HCT116 (cell line): Measurements from ENCODE around the gene SNN.

Experiments
- MAX ChIP-seq: IDR thresholded peaks from 2 replicates; pipeline ENCODE4 v1.6.1; 2012
- POLR2A ChIP-seq: IDR thresholded peaks from 2 replicates; pipeline ENCODE4 v1.7.0; 2011; ENCODE audit warnings: borderline replicate concordance; ENCODE audit not compliant: insufficient read depth, insufficient read length; ENCODE audit errors: extremely low read depth
- POLR2AphosphoS5 ChIP-seq: IDR thresholded peaks from 2 replicates; pipeline ENCODE4 v1.6.1; 2011; ENCODE audit warnings: mild to moderate bottlenecking, low read depth, low read length, moderate library complexity
- SP1 ChIP-seq: IDR thresholded peaks from 2 replicates; pipeline ENCODE4 v1.6.1; 2012; ENCODE audit warnings: low read depth
- YY1 ChIP-seq: IDR thresholded peaks from 2 replicates; pipeline ENCODE4 v1.6.1; 2011; ENCODE audit warnings: low read length, low read depth, moderate library complexity, mild to moderate bottlenecking; ENCODE audit not compliant: insufficient replicate concordance; ENCODE audit errors: extremely low read depth
- TF ChIP-seq, protein P1 (sequence below), 3 experiments: fragments of 200-600 bp in 1 of 3; sonication (generic) in 1 of 3; IDR thresholded peaks in 2 of 3; conservative IDR thresholded peaks in 1 of 3; 2 replicates each; pipeline ENCODE4 v1.5.1; 2012 to 2017; ENCODE audit warnings: low read depth in 2 of 3, low read length in 2 of 3, antibody characterized with exemption in 1 of 3, borderline replicate concordance in 1 of 3, control low read depth in 1 of 3, mild to moderate bottlenecking in 1 of 3, mixed read lengths in 1 of 3, mixed run types in 1 of 3, moderate library complexity in 1 of 3; ENCODE audit not compliant: insufficient read depth in 1 of 3

- TF ChIP-seq YY1: no peak
- TF ChIP-seq, protein P1, sequence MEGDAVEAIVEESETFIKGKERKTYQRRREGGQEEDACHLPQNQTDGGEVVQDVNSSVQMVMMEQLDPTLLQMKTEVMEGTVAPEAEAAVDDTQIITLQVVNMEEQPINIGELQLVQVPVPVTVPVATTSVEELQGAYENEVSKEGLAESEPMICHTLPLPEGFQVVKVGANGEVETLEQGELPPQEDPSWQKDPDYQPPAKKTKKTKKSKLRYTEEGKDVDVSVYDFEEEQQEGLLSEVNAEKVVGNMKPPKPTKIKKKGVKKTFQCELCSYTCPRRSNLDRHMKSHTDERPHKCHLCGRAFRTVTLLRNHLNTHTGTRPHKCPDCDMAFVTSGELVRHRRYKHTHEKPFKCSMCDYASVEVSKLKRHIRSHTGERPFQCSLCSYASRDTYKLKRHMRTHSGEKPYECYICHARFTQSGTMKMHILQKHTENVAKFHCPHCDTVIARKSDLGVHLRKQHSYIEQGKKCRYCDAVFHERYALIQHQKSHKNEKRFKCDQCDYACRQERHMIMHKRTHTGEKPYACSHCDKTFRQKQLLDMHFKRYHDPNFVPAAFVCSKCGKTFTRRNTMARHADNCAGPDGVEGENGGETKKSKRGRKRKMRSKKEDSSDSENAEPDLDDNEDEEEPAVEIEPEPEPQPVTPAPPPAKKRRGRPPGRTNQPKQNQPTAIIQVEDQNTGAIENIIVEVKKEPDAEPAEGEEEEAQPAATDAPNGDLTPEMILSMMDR (IDR thresholded peaks at IDR 0.05 in 2 of 3, conservative IDR thresholded peaks at IDR 0.05 in 1 of 3; ENCODE audit: borderline replicate concordance in 1 of 3, insufficient read depth in 1 of 3, low read depth in 2 of 3, low read length in 2 of 3): no peak
- TF ChIP-seq POLR2AphosphoS5: no peak
- no peak for TF ChIP-seq MAX
- no peak for TF ChIP-seq POLR2A
- TF ChIP-seq SP1: no peak
Observed at GRCh38 chr16:11668623-11669379, 546 bp downstream of the SNN start.
